Suprapubic skin (tissue), 3 donors: ENCODE data around the gene PLOD2.

ENCODE experiments used
- CTCF ChIP-seq, 2 donors: fragments of 200-600 bp in 1 of 2; fragments of 450-650 bp in 1 of 2; sonication (generic) in 1 of 2; IDR thresholded peaks; one replicate each; pipeline ENCODE4 v1.5.1; 2016 to 2019; ENCODE audit warnings: antibody characterized with exemption in 2 of 2, mild to moderate bottlenecking in 1 of 2, moderate library complexity in 1 of 2
- POLR2A ChIP-seq, 2 donors: fragments of 450-650 bp; IDR thresholded peaks; one replicate each; pipeline ENCODE4 v1.6.1; 2017; ENCODE audit warnings: antibody characterized with exemption in 2 of 2, mild to moderate bottlenecking in 2 of 2, moderate library complexity in 2 of 2

- TF ChIP-seq POLR2A (IDR thresholded peaks at IDR 0.05) (no peak), CTCF (IDR thresholded peaks at IDR 0.05) (no peak)
Measured at GRCh38 chr3:146165877-146166276, 4.9 kb upstream of the PLOD2 start.
